ENCODE data around the gene ZNF69. TPM values are rescaled to one million over a fixed set of nuclear protein-coding genes. Genes with fewer than 3 reads are reported as not detected.

The ZNF69 gene
- total and polyA plus RNA-seq, 2 of the 13 experiments (the other 11 are each of a cell fraction or from before 2014, with no cell fraction given), result 9.6 to 21.0 TPM

DNA sequence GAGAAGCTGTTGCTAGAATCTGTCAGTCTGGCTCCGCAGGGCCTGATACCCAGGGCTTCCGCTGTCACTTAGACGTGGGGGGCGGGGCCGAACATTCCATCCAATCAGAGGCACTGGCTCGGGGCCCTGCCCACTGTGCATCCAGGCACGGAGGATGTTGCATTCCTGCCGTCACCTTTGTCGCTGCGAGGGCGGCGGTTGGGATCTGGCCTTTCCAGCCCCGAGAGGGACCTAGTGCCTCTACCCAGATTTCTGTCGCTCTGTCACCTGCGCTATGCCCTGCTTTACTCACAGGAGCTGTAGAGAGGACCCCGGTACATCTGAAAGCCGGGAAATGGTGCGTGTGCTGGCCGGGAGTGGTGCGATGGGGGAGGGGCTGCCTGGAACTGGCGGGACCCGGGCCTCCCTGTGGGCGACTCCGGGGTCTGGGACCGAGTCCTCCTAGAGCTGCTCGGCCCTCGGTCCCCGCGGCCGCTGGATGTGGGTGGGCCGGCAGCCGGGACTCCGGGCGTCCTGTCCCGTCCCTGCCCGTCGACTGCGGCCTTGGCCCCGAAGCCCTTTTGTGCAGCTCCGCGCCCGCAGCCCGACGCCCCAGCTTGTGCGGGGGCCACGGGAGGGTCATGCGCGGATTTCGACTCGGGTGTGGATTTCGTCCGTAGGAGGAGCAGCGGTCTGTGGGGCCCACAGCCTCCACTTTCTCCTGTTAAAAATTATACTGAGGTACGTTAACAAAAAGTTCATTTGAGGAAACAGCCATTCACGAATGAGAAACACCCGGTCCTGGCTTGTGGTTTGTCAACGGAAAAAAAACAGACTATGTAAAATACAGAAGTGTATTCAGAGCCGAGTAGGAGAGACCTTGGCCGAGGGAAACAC, 38.8 kb upstream of the ZNF69 start, which contains the start of gene ZNF439 (continued):
- TF ChIP-seq ZBTB42 (CRISPR knock-in tag; IDR thresholded peaks at IDR 0.05), result 0 out of 2 replicates have a peak, but pooled peaks have one; percentile 49
- TF ChIP-seq RARA (CRISPR knock-in tag; IDR thresholded peaks at IDR 0.05), result no peak
- peak; percentile 35; the same call in 1 of the 2 replicates for TF ChIP-seq MYC (CRISPR knock-in tag; IDR thresholded peaks at IDR 0.05; ENCODE audit: borderline replicate concordance)
- peak; percentile 69 for TF ChIP-seq SALL1 (CRISPR knock-in tag; IDR thresholded peaks at IDR 0.05)
- peak; percentile 48; the same call in 1 of the 2 replicates for TF ChIP-seq DMAP1 (CRISPR knock-in tag; IDR thresholded peaks at IDR 0.05)
- no peak for TF ChIP-seq GATAD1 (CRISPR knock-in tag; IDR thresholded peaks at IDR 0.05)
- no peak for TF ChIP-seq ZNF780A (CRISPR knock-in tag; IDR thresholded peaks at IDR 0.05)
- TF ChIP-seq PHF8 (CRISPR knock-in tag; IDR thresholded peaks at IDR 0.05), result peak; percentile 87
- TF ChIP-seq GABPB1 (CRISPR knock-in tag; IDR thresholded peaks at IDR 0.05), result peak; percentile 72
- TF ChIP-seq HES4 (CRISPR knock-in tag; IDR thresholded peaks at IDR 0.05; ENCODE audit: borderline replicate concordance), result peak; percentile 59; the same call in 1 of the 2 replicates
- TF ChIP-seq ZNF234 (CRISPR knock-in tag; conservative IDR thresholded peaks at IDR 0.05), result no peak
- no peak; the same call in 1 of the 2 replicates for TF ChIP-seq MAZ (IDR thresholded peaks at IDR 0.05; ENCODE audit: borderline replicate concordance, low read depth, low read length)
- TF ChIP-seq MAZ (CRISPR knock-in tag; IDR thresholded peaks at IDR 0.05; ENCODE audit: low read depth), result 0 out of 2 replicates have a peak, but pooled peaks have one; percentile 30
- 0 out of 2 replicates have a peak, but pooled peaks have one; percentile 21 for TF ChIP-seq ZMAT3 (CRISPR knock-in tag; conservative IDR thresholded peaks at IDR 0.05)
- peak; percentile 84 for TF ChIP-seq ZNF883 (CRISPR knock-in tag; IDR thresholded peaks at IDR 0.05; ENCODE audit: not compliant biosample characterization)
- TF ChIP-seq ZNF567 (CRISPR knock-in tag; IDR thresholded peaks at IDR 0.05; ENCODE audit: borderline replicate concordance), result no peak
- peak; percentile 52; the same call in 1 of the 2 replicates for TF ChIP-seq SP2 (CRISPR knock-in tag; IDR thresholded peaks at IDR 0.05)
- no peak for TF ChIP-seq TEAD2 (CRISPR knock-in tag; IDR thresholded peaks at IDR 0.05)
- peak; percentile 67; the same call in 1 of the 2 replicates for TF ChIP-seq ZNF788 (CRISPR knock-in tag; IDR thresholded peaks at IDR 0.05; ENCODE audit: borderline replicate concordance)
- peak; percentile 12; the same call in 1 of the 2 replicates for TF ChIP-seq GABPA (IDR thresholded peaks at IDR 0.05; ENCODE audit: low read depth, low read length)
- peak; percentile 51; the same call in 1 of the 2 replicates for TF ChIP-seq GABPA (CRISPR knock-in tag; IDR thresholded peaks at IDR 0.05; ENCODE audit: low read depth)
- peak; percentile 34; the same call in 1 of the 2 replicates for TF ChIP-seq NFKB2 (CRISPR knock-in tag; IDR thresholded peaks at IDR 0.05; ENCODE audit: borderline replicate concordance)
- TF ChIP-seq ZNF441 (CRISPR knock-in tag; IDR thresholded peaks at IDR 0.05; ENCODE audit: borderline replicate concordance), result no peak
- TF ChIP-seq MAFG (CRISPR knock-in tag; IDR thresholded peaks at IDR 0.05), result no peak
- no peak for TF ChIP-seq RCOR2 (CRISPR knock-in tag; IDR thresholded peaks at IDR 0.05)
- TF ChIP-seq, protein P1, sequence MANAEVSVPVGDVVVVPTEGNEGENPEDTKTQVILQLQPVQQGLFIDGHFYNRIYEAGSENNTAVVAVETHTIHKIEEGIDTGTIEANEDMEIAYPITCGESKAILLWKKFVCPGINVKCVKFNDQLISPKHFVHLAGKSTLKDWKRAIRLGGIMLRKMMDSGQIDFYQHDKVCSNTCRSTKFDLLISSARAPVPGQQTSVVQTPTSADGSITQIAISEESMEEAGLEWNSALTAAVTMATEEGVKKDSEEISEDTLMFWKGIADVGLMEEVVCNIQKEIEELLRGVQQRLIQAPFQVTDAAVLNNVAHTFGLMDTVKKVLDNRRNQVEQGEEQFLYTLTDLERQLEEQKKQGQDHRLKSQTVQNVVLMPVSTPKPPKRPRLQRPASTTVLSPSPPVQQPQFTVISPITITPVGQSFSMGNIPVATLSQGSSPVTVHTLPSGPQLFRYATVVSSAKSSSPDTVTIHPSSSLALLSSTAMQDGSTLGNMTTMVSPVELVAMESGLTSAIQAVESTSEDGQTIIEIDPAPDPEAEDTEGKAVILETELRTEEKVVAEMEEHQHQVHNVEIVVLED (CRISPR knock-in tag; IDR thresholded peaks at IDR 0.05; ENCODE audit: borderline replicate concordance), result peak; percentile 73
- TF ChIP-seq CREB1 (IDR thresholded peaks at IDR 0.05), result no peak
- peak; percentile 53; the same call in 1 of the 2 replicates for TF ChIP-seq CREB1 (CRISPR knock-in tag; IDR thresholded peaks at IDR 0.05)
- peak; percentile 51 for TF ChIP-seq KAT8 (CRISPR knock-in tag; IDR thresholded peaks at IDR 0.05)
- no peak for TF ChIP-seq ZNF614 (CRISPR knock-in tag; IDR thresholded peaks at IDR 0.05; ENCODE audit: borderline replicate concordance)
- 0 out of 2 replicates have a peak, but pooled peaks have one; percentile 87 for TF ChIP-seq CHCHD3 (CRISPR knock-in tag; IDR thresholded peaks at IDR 0.05)
- no peak for TF ChIP-seq GPN1 (CRISPR knock-in tag; IDR thresholded peaks at IDR 0.05; ENCODE audit: borderline replicate concordance)
